PFSK-1 (cell line): ENCODE measurements around the gene MOV10L1.

Source experiments
- FOXP2 ChIP-seq: optimal IDR thresholded peaks from 2 replicates; pipeline ENCODE3; 2011; ENCODE audit warnings: borderline replicate concordance, control low read depth, inconsistent platforms; ENCODE audit not compliant: insufficient read depth; ENCODE audit errors: extremely low read length, extremely low read depth
- POLR2AphosphoS5 ChIP-seq: IDR thresholded peaks from 2 replicates; pipeline ENCODE4 v1.6.1; 2012; ENCODE audit warnings: low read depth, mild to moderate bottlenecking, control low read depth, low read length, moderate library complexity
- REST ChIP-seq, 2 experiments: IDR thresholded peaks; 2 replicates each; pipeline versions ENCODE4 v1.6.1 to v1.8.0; 2011 to 2012; ENCODE audit warnings: low read depth in 2 of 2, low read length in 2 of 2, control low read depth in 1 of 2, inconsistent platforms in 1 of 2, mild to moderate bottlenecking in 1 of 2, moderate library complexity in 1 of 2; ENCODE audit not compliant: insufficient read depth in 1 of 2
- SIN3A ChIP-seq: IDR thresholded peaks from 2 replicates; pipeline ENCODE4 v1.6.1; 2012; ENCODE audit warnings: mild to moderate bottlenecking, low read length, moderate library complexity, borderline replicate concordance; ENCODE audit not compliant: insufficient read depth
- TAF1 ChIP-seq: IDR thresholded peaks from 2 replicates; pipeline ENCODE4 v1.6.1; 2012; ENCODE audit warnings: low read length, control low read depth, borderline replicate concordance; ENCODE audit not compliant: insufficient read depth

GRCh38 chr22:50151571-50152537, 62.0 kb downstream of the MOV10L1 start:
- TF ChIP-seq POLR2AphosphoS5 (no peak), SIN3A (no peak), TAF1 (no peak), REST (IDR thresholded peaks at IDR 0.05; ENCODE audit: insufficient read depth in 1 of 2, low read depth in 2 of 2, low read length in 2 of 2) (no peak), FOXP2 (no peak)
